MCF 10A (cell line): ENCODE data around the gene DPP6. TPM values are rescaled to one million over a fixed set of nuclear protein-coding genes. Genes with fewer than 3 reads are reported as not detected.
"Not testable (repeated sequence)": the region's sequence is repeated elsewhere in the genome, so short reads cannot be mapped to it uniquely, and the experiment has no call there.

Source experiments
- BruUV-seq: library from RNA; stranded (reverse); fragments of 400-500 nt; replicated peaks from 2 replicates; lab custom pipeline; 2021; lab: Mats Ljungman, UMichigan
- CTCF ChIA-PET: fragments of 300-600 bp; sonication (Branson Sonifier 250); formaldehyde crosslinking; extraction: SDS; loops from one replicate; lab custom pipeline; 2021; ENCODE audit warnings: antibody characterized with exemption, inconsistent platforms; lab: Yijun Ruan, JAX
- POLR2A ChIA-PET: fragments of 300-600, 350-650 bp; sonication (Branson Sonifier 250); formaldehyde crosslinking; extraction: SDS; loops from one replicate; lab custom pipeline; 2020; ENCODE audit warnings: antibody characterized with exemption, inconsistent platforms; lab: Yijun Ruan, JAX
- DNase-seq: peaks from one replicate; pipeline ENCODE4 v3.0.0-alpha.2; 2018; ENCODE audit not compliant: unreplicated experiment
- H3K27ac Mint-ChIP-seq: one replicate; pipeline ENCODE4 v1.8.0; 2022; ENCODE audit warnings: mild to moderate bottlenecking, low read depth, mixed read lengths; ENCODE audit not compliant: unreplicated experiment
- H3K27me3 Mint-ChIP-seq: one replicate; pipeline ENCODE4 v1.8.0; 2022; ENCODE audit warnings: mixed read lengths; ENCODE audit not compliant: insufficient read depth, unreplicated experiment
- H3K36me3 Mint-ChIP-seq: one replicate; pipeline ENCODE4 v1.8.0; 2022; ENCODE audit warnings: mild to moderate bottlenecking, moderate library complexity, mixed read lengths; ENCODE audit not compliant: insufficient read depth, unreplicated experiment
- H3K4me1 Mint-ChIP-seq: one replicate; pipeline ENCODE4 v1.8.0; 2022; ENCODE audit warnings: mixed read lengths; ENCODE audit not compliant: insufficient read depth, unreplicated experiment
- H3K4me3 Mint-ChIP-seq: one replicate; pipeline ENCODE4 v1.8.0; 2022; ENCODE audit warnings: mild to moderate bottlenecking, moderate library complexity, mixed read lengths; ENCODE audit not compliant: unreplicated experiment
- H3K9me3 Mint-ChIP-seq: one replicate; pipeline ENCODE4 v1.8.0; 2022; ENCODE audit warnings: mixed read lengths; ENCODE audit not compliant: unreplicated experiment
- intact Hi-C: fragments of 100-400 bp; cut with micrococcal nuclease; formaldehyde crosslinking; loops from 2 replicates; pipeline ENCODE4 v1.14.1; 2022
- total RNA-seq: library from RNA; stranded (reverse); gene quantifications from 2 replicates; pipeline ENCODE4 v1.2.3, GENCODE V29; 2022

DPP6 gene
- total RNA-seq, 1 experiment from 2014 or later, result not detected

DNA sequence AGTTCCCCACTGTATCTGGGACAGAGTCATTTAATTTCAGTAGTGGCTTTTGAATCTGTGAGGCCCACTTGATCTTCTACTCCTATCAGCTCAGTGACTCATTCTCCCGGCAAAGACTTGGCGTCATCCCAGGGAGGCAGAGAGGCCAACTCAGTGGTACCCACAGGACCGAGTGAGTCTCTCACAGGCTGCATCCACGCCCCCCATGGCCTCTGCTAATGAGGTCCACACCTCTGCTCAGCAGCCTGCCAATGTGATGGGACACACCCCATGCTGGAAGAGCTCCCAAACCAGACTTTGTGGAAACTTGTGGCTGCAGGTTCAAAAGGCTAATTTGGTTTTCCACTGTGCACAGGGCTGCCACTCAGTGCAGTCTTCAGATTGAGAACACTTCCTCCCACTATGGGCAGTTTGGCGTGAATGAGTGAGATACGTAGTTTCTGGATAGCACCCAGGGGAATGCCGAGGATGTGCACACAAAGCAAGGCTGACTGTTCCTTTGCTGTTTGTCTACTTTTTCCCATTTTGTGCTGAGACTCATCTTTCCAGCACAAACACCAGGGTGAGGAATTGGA is 81.6 kb downstream of the DPP6 start:
- peaks cover 28% of the 10 kb centered on the region for H3K9me3 Mint-ChIP-seq
- DNase-seq, POLR2A ChIA-PET, H3K4me3 Mint-ChIP-seq, H3K27ac Mint-ChIP-seq, H3K36me3 Mint-ChIP-seq, BruUV-seq, intact Hi-C loops, CTCF ChIA-PET, H3K4me1 Mint-ChIP-seq, H3K27me3 Mint-ChIP-seq: not testable (repeated sequence)

- intact Hi-C loops, H3K27ac Mint-ChIP-seq, POLR2A ChIA-PET, BruUV-seq, H3K4me1 Mint-ChIP-seq, H3K4me3 Mint-ChIP-seq, DNase-seq, H3K27me3 Mint-ChIP-seq, CTCF ChIA-PET, H3K36me3 Mint-ChIP-seq: not testable (repeated sequence)
- H3K9me3 Mint-ChIP-seq, result peaks cover 30% of the 10 kb centered on the region
Measured at GRCh38 chr7:154134698-154135097, 82.5 kb downstream of the DPP6 start.

DNA sequence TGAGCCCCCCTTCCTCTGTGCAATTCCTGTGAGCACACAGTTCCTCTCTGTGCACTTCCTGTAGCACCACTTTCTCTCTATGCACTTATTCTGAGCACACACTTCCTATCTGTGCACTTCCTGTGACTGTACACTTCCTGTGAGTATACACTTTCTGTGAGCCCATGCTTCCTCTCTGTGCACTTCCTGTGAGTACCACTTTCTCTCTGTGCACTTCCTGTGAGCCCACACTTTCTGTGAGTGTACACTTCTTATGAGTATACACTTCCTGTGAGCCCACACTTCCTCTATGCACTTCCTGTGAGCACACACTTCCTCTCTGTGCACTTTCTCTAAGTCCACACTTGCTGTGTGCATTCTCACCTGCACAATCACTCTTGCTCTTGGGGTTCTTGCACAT is 83.4 kb downstream of the DPP6 start:
- H3K4me3 Mint-ChIP-seq, POLR2A ChIA-PET, DNase-seq, CTCF ChIA-PET, H3K36me3 Mint-ChIP-seq, H3K27ac Mint-ChIP-seq, BruUV-seq, H3K27me3 Mint-ChIP-seq, intact Hi-C loops, H3K4me1 Mint-ChIP-seq: not testable (repeated sequence)
- H3K9me3 Mint-ChIP-seq, result peaks cover 34% of the 10 kb centered on the region

DNA sequence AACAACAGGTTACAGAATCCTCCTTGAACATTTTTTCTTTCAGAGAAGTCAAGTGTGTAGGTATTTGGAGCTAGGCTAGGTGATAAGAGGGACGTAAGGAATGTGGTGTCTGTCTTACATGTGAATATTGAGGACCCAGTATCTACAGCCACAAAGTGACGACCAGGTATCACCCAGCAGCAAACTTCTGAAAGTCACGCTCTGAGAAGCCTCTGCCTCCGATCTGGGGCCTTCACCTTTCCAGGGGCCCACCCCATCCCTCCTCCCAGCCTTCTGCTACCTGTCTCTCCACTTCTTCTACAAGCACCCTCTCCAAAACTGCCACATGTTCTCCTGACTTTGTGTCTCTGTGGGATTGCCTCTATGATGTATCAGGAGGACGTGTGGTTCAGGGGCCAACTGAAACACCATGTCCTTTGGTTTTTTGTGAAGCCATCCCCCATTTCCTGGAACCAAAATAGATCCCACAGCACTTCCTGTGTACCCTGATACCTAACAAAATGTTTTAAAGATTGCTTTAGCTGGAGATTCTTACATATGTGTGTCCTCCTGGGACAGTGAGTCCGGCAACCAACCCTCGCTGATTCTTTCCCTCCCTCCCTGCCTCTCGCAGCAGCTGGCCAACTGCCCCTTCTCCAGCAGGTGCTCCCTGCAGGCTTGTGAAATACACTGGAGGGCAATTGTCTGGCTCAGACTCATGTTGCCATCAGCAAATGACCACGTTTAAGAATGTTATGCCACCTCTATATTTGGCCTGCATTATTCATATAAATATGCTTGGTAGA is 93.9 kb downstream of the DPP6 start:
- H3K36me3 Mint-ChIP-seq, H3K27ac Mint-ChIP-seq, DNase-seq, BruUV-seq, POLR2A ChIA-PET, H3K4me3 Mint-ChIP-seq, intact Hi-C loops, CTCF ChIA-PET, H3K4me1 Mint-ChIP-seq, H3K27me3 Mint-ChIP-seq, H3K9me3 Mint-ChIP-seq: not testable (repeated sequence)

GRCh38 chr7:154146707-154147038 is 94.5 kb downstream of the DPP6 start:
- intact Hi-C loops, result not testable (repeated sequence)

DNA sequence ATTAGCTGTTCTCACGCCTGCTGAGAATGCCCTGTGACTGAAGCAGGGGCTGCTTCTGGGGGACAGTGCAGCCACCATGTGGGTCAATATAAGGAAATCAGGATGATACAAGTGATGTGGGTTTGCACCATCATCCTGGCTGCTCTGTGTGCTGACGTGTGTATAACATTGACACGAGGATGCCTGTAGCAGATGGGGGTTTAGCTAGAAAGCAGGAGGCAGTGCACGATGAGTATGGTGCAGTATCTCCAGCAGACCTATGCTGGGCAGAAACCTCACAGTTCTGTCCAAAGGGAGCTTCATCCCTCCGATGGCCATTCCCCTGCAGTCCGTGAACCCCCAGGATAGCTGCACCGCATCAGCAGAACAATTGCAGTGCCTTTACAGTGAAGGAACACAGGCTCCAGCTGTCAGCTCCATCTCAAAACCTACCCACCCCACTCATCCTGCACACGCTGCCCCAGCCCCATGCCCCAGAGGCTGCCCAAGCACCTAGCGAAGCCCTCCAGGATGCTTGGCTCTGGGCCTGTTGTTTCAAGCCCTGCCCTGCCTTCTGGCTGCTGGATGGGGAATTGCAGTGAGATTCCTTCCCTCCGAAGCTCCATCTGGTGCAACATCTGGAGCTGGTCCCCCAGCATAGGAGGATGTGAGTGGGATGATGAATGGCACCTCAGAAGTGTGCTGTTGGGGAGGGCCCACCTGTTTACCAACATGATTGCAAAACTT is 96.8 kb downstream of the DPP6 start:
- BruUV-seq, intact Hi-C loops, H3K9me3 Mint-ChIP-seq: not testable (repeated sequence)

More at GRCh38 chr7:154146707-154147038, 94.5 kb downstream of the DPP6 start:
- H3K9me3 Mint-ChIP-seq, H3K27ac Mint-ChIP-seq, BruUV-seq, POLR2A ChIA-PET, CTCF ChIA-PET, H3K4me1 Mint-ChIP-seq, H3K27me3 Mint-ChIP-seq, H3K36me3 Mint-ChIP-seq, H3K4me3 Mint-ChIP-seq, DNase-seq: not testable (repeated sequence)

DNA sequence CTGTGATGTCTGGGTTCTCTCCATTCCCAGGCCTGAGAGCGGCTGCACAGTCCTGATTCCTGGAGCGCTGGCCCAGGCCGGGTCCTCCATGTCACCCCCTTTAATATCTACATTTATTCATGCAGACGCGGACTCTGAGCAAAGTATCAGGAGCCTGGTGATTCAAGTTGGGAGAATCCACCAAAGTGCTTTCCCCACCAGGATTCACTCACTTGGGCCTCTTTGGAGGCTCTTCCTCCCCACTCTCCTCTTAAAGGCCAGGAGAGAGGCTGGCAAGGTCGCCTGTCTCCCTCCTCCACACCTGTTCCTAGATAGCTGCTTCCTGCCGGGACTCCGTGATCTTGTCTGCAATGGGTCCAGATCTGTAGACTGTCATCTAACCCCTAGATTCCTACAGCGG is 98.5 kb downstream of the DPP6 start:
- BruUV-seq, POLR2A ChIA-PET, H3K4me1 Mint-ChIP-seq, H3K27me3 Mint-ChIP-seq, CTCF ChIA-PET, intact Hi-C loops, H3K4me3 Mint-ChIP-seq, DNase-seq, H3K36me3 Mint-ChIP-seq, H3K27ac Mint-ChIP-seq, H3K9me3 Mint-ChIP-seq: not testable (repeated sequence)

More for the DNA sequence above, 96.8 kb downstream of the DPP6 start:
- H3K4me3 Mint-ChIP-seq, CTCF ChIA-PET, H3K36me3 Mint-ChIP-seq, POLR2A ChIA-PET, H3K4me1 Mint-ChIP-seq, H3K27ac Mint-ChIP-seq, DNase-seq, H3K27me3 Mint-ChIP-seq: not testable (repeated sequence)

DNA sequence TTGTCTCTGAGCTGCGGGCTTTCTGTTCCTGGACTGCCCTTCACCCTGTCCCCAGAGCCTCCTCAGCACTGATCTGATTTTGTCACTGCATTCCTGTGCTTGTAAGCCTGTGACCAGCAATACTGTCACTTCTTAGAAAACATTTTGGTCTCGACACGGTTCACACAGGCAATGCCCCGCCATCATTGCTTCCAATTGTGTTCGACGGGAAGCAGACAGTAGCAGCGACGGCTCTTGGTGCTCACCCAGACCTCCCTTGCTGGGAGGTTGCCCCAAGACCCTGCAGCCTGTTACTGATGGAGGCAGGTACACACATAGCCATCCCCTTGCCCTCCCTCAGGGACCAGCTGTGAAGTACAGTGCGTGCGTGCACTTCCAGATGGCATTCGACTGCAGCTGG is 99.1 kb downstream of the DPP6 start:
- DNase-seq, BruUV-seq, intact Hi-C loops, H3K4me1 Mint-ChIP-seq, H3K4me3 Mint-ChIP-seq, H3K27ac Mint-ChIP-seq, CTCF ChIA-PET, H3K9me3 Mint-ChIP-seq, H3K27me3 Mint-ChIP-seq, H3K36me3 Mint-ChIP-seq, POLR2A ChIA-PET: not testable (repeated sequence)

DNA sequence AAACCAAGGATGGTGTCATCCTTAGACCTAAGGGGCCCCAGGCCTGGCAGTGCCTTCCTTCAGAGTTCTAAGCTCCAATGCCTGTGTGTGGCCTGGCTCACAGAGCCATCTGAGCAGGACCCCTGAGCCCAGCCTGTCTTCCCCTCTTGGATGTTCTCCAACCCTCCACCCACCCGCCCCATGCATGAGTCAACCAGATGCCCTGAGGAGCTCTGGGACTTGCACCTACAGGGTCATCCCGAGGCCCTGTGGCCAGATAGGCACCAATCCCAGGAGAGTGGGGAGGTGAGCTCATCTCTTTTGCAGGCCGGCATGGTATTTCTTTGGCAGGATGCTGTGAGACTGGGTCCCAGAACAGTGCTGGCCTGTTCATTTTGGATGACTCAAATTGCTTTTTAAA is 103.7 kb downstream of the DPP6 start:
- CTCF ChIA-PET, DNase-seq, intact Hi-C loops, H3K4me3 Mint-ChIP-seq, H3K4me1 Mint-ChIP-seq, BruUV-seq, H3K36me3 Mint-ChIP-seq, H3K9me3 Mint-ChIP-seq, H3K27me3 Mint-ChIP-seq, POLR2A ChIA-PET, H3K27ac Mint-ChIP-seq: not testable (repeated sequence)
